ENCODE results near the gene SLC23A2. TPM values are rescaled to one million over a fixed set of nuclear protein-coding genes. Genes with fewer than 3 reads are reported as not detected.
"Not testable (repeated sequence)": the region's sequence is repeated elsewhere in the genome, so short reads cannot be mapped to it uniquely, and the experiment has no call there.

The SLC23A2 gene
- polyA plus RNA-seq, 2 donors: 3.1 TPM

DNA sequence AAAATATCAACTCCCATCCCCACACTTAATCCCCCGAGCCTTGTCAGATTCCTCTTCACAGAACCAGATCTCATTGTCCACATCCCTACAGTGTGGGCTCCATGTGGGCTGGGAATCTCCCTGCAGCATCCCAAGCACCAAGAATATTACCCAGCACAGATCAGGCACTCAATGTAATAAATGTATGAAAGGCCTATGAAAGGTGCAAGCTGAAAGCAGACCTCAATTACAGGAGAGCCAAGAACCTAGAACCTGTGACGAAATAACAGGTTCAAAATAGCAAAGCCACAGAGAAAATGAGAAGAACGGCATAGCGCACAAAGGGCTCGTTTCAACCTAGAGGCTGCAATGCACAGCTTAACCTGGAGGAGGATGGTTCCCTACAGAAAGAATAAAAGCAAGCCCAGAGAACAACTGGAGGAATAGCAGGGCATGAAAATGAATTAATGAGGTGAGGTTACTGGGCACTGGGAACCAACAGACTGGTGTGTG lies 3.1 kb downstream of the SLC23A2 start:
- Histone ChIP-seq H3K4me1 (ENCODE audit: control insufficient read depth in 2 of 2, insufficient read depth in 2 of 2, low read length in 1 of 2) (peaks cover 0 to 2% of the 10 kb centered on the region in 2 donors), H3K27me3 (ENCODE audit: control insufficient read depth in 1 of 2, insufficient read depth in 2 of 2, low read length in 2 of 2) (no peaks in the 10 kb centered on the region), H3K27ac (ENCODE audit: low read depth in 2 of 2, low read length in 1 of 2) (no peak overlapping the region), H3K4me3 (ENCODE audit: low read depth in 1 of 2, low read length in 2 of 2) (no peak overlapping the region), H3K36me3 (ENCODE audit: control insufficient read depth in 2 of 2, insufficient read depth in 2 of 2, low read length in 1 of 2) (no peaks in the 10 kb centered on the region), H3K9me3 (ENCODE audit: control insufficient read depth in 2 of 2, insufficient read depth in 1 of 2, low read depth in 1 of 2, low read length in 1 of 2) (no peaks in the 10 kb centered on the region)
- 81 to 86% methylated on average over 5 of the region's 5 CpGs for WGBS, 2 donors

DNA sequence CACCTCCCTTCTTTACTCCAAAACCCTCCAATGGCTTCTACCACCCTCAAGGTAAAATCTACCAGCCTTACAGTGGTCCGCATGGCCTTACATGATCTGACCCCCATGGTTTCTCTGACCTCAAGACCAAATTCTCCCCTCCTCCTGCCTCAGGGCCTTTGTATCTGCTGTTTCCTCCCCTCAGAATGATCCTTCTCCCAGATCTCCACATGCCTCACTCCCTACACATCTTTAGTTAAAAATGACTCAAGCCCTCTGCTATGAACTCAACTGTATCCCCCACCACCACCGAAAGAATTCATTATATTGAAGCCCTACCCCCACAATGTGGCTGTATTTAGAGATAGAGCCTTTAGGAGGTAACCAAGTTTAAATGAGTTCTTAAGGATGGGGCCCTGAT lies 4.1 kb downstream of the SLC23A2 start:
- peaks cover 0 to 2% of the 10 kb centered on the region in 2 donors for H3K4me1 ChIP-seq (ENCODE audit: control insufficient read depth in 2 of 2, insufficient read depth in 2 of 2, low read length in 1 of 2)
- no peaks in the 10 kb centered on the region for H3K36me3 ChIP-seq (ENCODE audit: control insufficient read depth in 2 of 2, insufficient read depth in 2 of 2, low read length in 1 of 2)
- H3K27ac ChIP-seq (ENCODE audit: low read depth in 2 of 2, low read length in 1 of 2): no peak overlapping the region
- H3K27me3 ChIP-seq (ENCODE audit: control insufficient read depth in 1 of 2, insufficient read depth in 2 of 2, low read length in 2 of 2): no peaks in the 10 kb centered on the region
- H3K9me3 ChIP-seq (ENCODE audit: control insufficient read depth in 2 of 2, insufficient read depth in 1 of 2, low read depth in 1 of 2, low read length in 1 of 2): no peaks in the 10 kb centered on the region
- 94 to 96% methylated on average over 2 of the region's 2 CpGs for WGBS, 2 donors
- H3K4me3 ChIP-seq (ENCODE audit: low read depth in 1 of 2, low read length in 2 of 2): no peak overlapping the region

DNA sequence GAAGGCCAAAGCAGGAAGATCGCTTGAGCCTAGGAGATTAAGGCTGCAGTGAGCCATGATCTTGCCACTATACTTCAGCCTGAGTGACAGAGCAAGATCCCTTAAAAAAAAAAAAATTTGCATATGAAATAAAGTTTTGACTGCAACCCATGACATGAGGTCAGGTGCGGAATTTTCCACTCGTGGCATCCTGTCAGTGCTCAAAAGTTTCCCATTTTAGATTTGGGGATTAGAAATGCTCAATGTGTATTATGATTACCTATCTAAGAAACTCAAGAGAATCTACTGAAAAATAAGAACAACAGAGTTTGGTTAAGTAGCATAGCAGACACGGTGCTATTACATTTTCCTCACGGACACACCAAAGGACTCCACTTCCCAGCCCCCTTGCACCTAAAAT lies 11.7 kb downstream of the SLC23A2 start:
- no peaks in the 10 kb centered on the region for H3K36me3 ChIP-seq (ENCODE audit: control insufficient read depth in 2 of 2, insufficient read depth in 2 of 2, low read length in 1 of 2)
- 57 to 60% methylated on average over 5 of the region's 5 CpGs for WGBS, 2 donors
- no peaks in the 10 kb centered on the region for H3K9me3 ChIP-seq (ENCODE audit: control insufficient read depth in 2 of 2, insufficient read depth in 1 of 2, low read depth in 1 of 2, low read length in 1 of 2)
- no peaks in the 10 kb centered on the region for H3K27me3 ChIP-seq (ENCODE audit: control insufficient read depth in 1 of 2, insufficient read depth in 2 of 2, low read length in 2 of 2)
- no peak overlapping the region for H3K4me3 ChIP-seq (ENCODE audit: low read depth in 1 of 2, low read length in 2 of 2)
- peaks cover 0 to 2% of the 10 kb centered on the region in 2 donors for H3K4me1 ChIP-seq (ENCODE audit: control insufficient read depth in 2 of 2, insufficient read depth in 2 of 2, low read length in 1 of 2)
- H3K27ac ChIP-seq (ENCODE audit: low read depth in 2 of 2, low read length in 1 of 2): no peak overlapping the region

DNA sequence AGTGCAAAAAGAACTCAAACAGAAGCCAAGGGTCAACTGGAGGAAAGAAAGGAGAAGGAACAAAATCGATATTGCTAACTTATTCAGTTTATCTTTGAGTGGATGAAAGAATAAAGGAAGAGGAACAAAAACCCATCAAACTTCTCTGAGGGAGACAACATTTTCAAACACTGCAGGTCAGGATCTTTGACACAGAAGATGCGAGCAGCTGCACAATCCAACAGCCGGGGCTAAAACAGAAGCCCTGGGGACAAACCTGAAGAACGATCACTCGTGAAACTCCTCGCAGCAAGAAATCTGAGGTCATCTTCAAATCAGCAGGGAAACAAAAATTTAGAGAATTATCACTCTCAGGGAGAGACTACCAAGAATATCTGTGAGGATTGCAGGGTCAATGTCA lies 14.2 kb downstream of the SLC23A2 start:
- Histone ChIP-seq H3K9me3 (ENCODE audit: control insufficient read depth in 2 of 2, insufficient read depth in 1 of 2, low read depth in 1 of 2, low read length in 1 of 2) (no peaks in the 10 kb centered on the region), H3K27ac (ENCODE audit: low read depth in 2 of 2, low read length in 1 of 2) (no peak overlapping the region), H3K36me3 (ENCODE audit: control insufficient read depth in 2 of 2, insufficient read depth in 2 of 2, low read length in 1 of 2) (no peaks in the 10 kb centered on the region), H3K4me1 (ENCODE audit: control insufficient read depth in 2 of 2, insufficient read depth in 2 of 2, low read length in 1 of 2) (peaks cover 0 to 2% of the 10 kb centered on the region in 2 donors), H3K27me3 (ENCODE audit: control insufficient read depth in 1 of 2, insufficient read depth in 2 of 2, low read length in 2 of 2) (no peaks in the 10 kb centered on the region), H3K4me3 (ENCODE audit: low read depth in 1 of 2, low read length in 2 of 2) (no peak overlapping the region)
- WGBS, 2 donors: 72 to 78% methylated on average over 6 of the region's 6 CpGs

DNA sequence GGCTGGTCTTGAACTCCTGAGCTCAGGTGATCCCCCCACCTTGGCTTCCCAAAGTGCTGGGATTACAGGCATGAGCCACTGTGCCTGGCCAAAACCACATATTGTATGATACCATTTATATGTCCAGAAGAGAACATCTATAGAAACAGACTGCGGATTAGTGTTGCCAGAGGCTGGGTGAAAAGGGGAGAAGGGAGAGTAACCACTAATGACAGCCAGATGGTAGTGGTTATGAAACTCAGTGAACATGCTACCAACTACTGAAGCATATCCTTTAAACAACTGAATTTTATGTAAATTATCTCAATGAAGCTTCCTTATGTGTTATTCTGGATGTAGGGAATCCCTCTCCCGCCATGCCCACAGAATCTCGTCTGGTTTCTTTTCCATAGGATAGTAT lies 15.7 kb downstream of the SLC23A2 start:
- 92 to 96% methylated on average over 3 of the region's 3 CpGs for WGBS, 2 donors

DNA sequence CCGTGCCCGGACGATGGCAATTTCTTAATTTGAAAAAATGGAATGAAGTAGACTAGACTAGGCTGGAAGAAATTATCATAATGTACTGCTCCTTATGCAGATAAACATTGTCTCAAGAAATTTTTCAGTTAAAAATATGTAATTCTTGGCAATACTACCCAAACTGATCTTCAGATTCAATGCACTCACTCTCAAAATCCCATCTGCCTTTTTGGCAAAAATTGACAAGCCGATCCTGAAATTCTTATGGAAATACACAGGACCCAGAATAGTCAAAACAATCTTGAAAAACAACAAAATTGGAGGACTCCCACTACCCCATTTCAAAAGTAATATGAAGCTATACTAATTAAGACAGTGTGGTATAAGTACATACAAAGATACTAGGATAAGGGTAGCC lies 19.0 kb downstream of the SLC23A2 start:
- H3K4me3 ChIP-seq (ENCODE audit: low read depth in 1 of 2, low read length in 2 of 2): no peak overlapping the region
- H3K27me3 ChIP-seq (ENCODE audit: control insufficient read depth in 1 of 2, insufficient read depth in 2 of 2, low read length in 2 of 2): no peaks in the 10 kb centered on the region
- no peaks in the 10 kb centered on the region for H3K9me3 ChIP-seq (ENCODE audit: control insufficient read depth in 2 of 2, insufficient read depth in 1 of 2, low read depth in 1 of 2, low read length in 1 of 2)
- no peaks in the 10 kb centered on the region for H3K4me1 ChIP-seq (ENCODE audit: control insufficient read depth in 2 of 2, insufficient read depth in 2 of 2, low read length in 1 of 2)
- no peaks in the 10 kb centered on the region for H3K36me3 ChIP-seq (ENCODE audit: control insufficient read depth in 2 of 2, insufficient read depth in 2 of 2, low read length in 1 of 2)
- no peak overlapping the region for H3K27ac ChIP-seq (ENCODE audit: low read depth in 2 of 2, low read length in 1 of 2)
- 95 to 97% methylated on average over 4 of the region's 4 CpGs for WGBS, 2 donors

More for the DNA sequence above, 15.7 kb downstream of the SLC23A2 start:
- no peaks in the 10 kb centered on the region for H3K27me3 ChIP-seq (ENCODE audit: control insufficient read depth in 1 of 2, insufficient read depth in 2 of 2, low read length in 2 of 2)
- peaks cover 0 to 2% of the 10 kb centered on the region in 2 donors for H3K4me1 ChIP-seq (ENCODE audit: control insufficient read depth in 2 of 2, insufficient read depth in 2 of 2, low read length in 1 of 2)
- H3K27ac ChIP-seq (ENCODE audit: low read depth in 2 of 2, low read length in 1 of 2): no peak overlapping the region
- H3K36me3 ChIP-seq (ENCODE audit: control insufficient read depth in 2 of 2, insufficient read depth in 2 of 2, low read length in 1 of 2): no peaks in the 10 kb centered on the region
- no peak overlapping the region for H3K4me3 ChIP-seq (ENCODE audit: low read depth in 1 of 2, low read length in 2 of 2)
- H3K9me3 ChIP-seq (ENCODE audit: control insufficient read depth in 2 of 2, insufficient read depth in 1 of 2, low read depth in 1 of 2, low read length in 1 of 2): no peaks in the 10 kb centered on the region

DNA sequence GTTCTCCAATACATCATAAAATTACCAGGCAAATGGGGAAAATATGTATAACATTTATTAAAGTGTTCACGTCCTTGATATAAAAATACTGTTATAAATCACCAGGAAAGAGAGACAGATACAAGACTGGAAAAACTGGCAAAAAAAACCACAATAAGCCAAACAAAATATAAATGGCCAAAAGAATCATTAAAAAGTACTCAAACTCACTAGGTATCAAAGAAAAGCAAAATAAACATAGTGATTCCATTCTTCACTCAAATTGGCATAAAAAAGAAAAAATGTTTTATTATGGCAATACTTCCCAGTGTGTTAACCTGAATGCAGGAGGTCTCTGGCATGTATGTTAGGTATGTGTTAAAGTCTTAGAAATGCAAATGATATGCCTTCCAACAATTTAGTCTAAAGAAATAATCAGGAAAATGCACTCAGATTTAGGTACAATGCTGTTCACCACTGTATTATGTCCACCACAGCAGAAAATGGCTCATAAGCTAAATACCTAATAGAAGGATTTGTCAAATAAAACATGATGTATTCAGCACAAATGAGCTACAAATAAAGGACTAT lies 21.4 kb downstream of the SLC23A2 start:
- no peaks in the 10 kb centered on the region for H3K9me3 ChIP-seq (ENCODE audit: control insufficient read depth in 2 of 2, insufficient read depth in 1 of 2, low read depth in 1 of 2, low read length in 1 of 2)
- H3K27me3 ChIP-seq (ENCODE audit: control insufficient read depth in 1 of 2, insufficient read depth in 2 of 2, low read length in 2 of 2): no peaks in the 10 kb centered on the region
- WGBS, 2 donors: 77 to 79% methylated on average over 1 of the region's 1 CpG
- no peaks in the 10 kb centered on the region for H3K36me3 ChIP-seq (ENCODE audit: control insufficient read depth in 2 of 2, insufficient read depth in 2 of 2, low read length in 1 of 2)
- no peaks in the 10 kb centered on the region for H3K4me1 ChIP-seq (ENCODE audit: control insufficient read depth in 2 of 2, insufficient read depth in 2 of 2, low read length in 1 of 2)
- no peak overlapping the region for H3K4me3 ChIP-seq (ENCODE audit: low read depth in 1 of 2, low read length in 2 of 2)
- no peak overlapping the region for H3K27ac ChIP-seq (ENCODE audit: low read depth in 2 of 2, low read length in 1 of 2)

DNA sequence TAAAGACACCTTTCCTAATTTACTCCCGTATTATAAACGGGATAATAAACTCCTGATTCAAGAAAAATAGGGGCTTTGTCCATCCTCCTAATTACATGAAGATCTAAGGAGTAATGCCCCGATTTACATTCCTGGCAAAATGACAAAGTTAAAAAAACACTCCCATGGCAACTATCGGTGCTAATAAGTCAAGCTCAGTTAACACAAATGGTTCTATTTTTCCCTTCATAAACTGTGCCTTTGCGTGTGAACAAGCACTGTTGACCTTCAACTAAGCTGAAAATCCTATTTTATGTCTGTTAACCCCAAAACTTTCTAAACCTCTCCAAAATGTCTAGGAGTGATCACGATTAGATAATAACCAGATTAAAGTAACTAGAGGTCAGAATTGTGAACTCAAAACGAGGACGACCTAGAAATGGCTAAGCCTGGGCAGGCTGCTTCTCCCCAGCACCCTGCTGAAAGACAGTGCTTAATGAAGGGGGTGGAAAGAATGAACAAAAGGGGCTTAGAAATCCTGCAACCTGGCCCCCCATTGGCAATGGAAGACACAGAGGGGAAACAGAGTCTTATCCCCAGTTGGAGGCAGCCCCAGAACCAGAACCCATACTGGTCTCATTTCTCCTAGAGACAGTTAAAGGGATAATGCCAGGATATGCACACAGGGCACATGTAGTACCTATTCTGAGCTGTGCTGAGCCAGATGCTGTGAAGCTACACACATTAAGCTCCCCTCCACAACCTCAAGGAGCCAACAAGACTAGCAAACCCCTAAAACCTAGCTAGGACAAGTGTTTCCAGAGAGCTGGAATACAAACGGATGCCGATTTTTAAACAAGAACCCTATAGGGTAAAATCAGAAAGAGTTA lies 23.0 kb downstream of the SLC23A2 start:
- Histone ChIP-seq H3K27ac (ENCODE audit: low read depth in 2 of 2, low read length in 1 of 2) (no peak overlapping the region), H3K4me1 (ENCODE audit: control insufficient read depth in 2 of 2, insufficient read depth in 2 of 2, low read length in 1 of 2) (peaks cover 2% of the 10 kb centered on the region in 2 donors)

DNA sequence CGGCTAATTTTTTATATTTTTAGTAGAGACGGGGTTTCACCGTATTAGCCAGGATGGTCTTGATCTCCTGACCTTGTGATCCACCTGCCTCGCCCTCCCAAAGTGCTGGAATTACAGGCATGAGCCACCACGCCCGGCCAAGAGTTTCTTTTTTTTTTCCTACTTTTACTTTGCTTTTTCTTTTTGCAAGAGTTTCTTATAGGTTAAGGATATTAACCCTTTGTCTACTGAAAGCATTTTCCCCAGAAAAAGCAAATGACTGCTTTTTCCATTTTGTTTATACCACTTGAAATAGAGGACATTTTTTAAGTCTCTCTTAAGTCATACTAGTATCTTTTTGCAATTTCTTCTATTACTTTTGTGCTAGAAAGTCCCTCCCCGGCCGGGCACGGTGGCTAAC lies 25.3 kb downstream of the SLC23A2 start:
- not testable (repeated sequence) for H3K36me3 ChIP-seq (ENCODE audit: control insufficient read depth in 2 of 2, insufficient read depth in 2 of 2, low read length in 1 of 2); H3K9me3 ChIP-seq (ENCODE audit: control insufficient read depth in 2 of 2, insufficient read depth in 1 of 2, low read depth in 1 of 2, low read length in 1 of 2); H3K4me1 ChIP-seq (ENCODE audit: control insufficient read depth in 2 of 2, insufficient read depth in 2 of 2, low read length in 1 of 2); H3K27ac ChIP-seq (ENCODE audit: low read depth in 2 of 2, low read length in 1 of 2); H3K4me3 ChIP-seq (ENCODE audit: low read depth in 1 of 2, low read length in 2 of 2); H3K27me3 ChIP-seq (ENCODE audit: control insufficient read depth in 1 of 2, insufficient read depth in 2 of 2, low read length in 2 of 2)
- 89 to 91% methylated on average over 9 of the region's 9 CpGs for WGBS, 2 donors

More for the DNA sequence above, 23.0 kb downstream of the SLC23A2 start:
- WGBS, 2 donors: 49 to 54% methylated on average over 10 of the region's 10 CpGs
- H3K36me3 ChIP-seq (ENCODE audit: control insufficient read depth in 2 of 2, insufficient read depth in 2 of 2, low read length in 1 of 2): no peaks in the 10 kb centered on the region
- no peaks in the 10 kb centered on the region for H3K9me3 ChIP-seq (ENCODE audit: control insufficient read depth in 2 of 2, insufficient read depth in 1 of 2, low read depth in 1 of 2, low read length in 1 of 2)
- H3K27me3 ChIP-seq (ENCODE audit: control insufficient read depth in 1 of 2, insufficient read depth in 2 of 2, low read length in 2 of 2): no peaks in the 10 kb centered on the region
- H3K4me3 ChIP-seq (ENCODE audit: low read depth in 1 of 2, low read length in 2 of 2): no peak overlapping the region

Measured in esophagus (tissue), 2 donors.